HUES6 (cell line): Measurements from ENCODE around the gene CTAG1B.
"Not testable (repeated sequence)": the region's sequence is repeated elsewhere in the genome, so short reads cannot be mapped to it uniquely, and the experiment has no call there.

ENCODE experiments used
- H3K27ac ChIP-seq: 2 replicates; pipeline ENCODE4 v1.7.0; 2013; ENCODE audit warnings: low read depth, mild to moderate bottlenecking, low read length, inconsistent platforms
- H3K27me3 ChIP-seq: 2 replicates; pipeline ENCODE4 v1.6.1; 2013; ENCODE audit warnings: low read length; ENCODE audit not compliant: control insufficient read depth, insufficient read depth
- H3K36me3 ChIP-seq: 2 replicates; pipeline ENCODE4 v1.6.1; 2013; ENCODE audit warnings: low read length; ENCODE audit not compliant: control insufficient read depth, insufficient read depth
- H3K4me1 ChIP-seq: 2 replicates; pipeline ENCODE4 v1.6.1; 2013; ENCODE audit warnings: low read length; ENCODE audit not compliant: control insufficient read depth, insufficient read depth
- H3K4me3 ChIP-seq: 2 replicates; pipeline ENCODE4 v1.5.1; 2013; ENCODE audit warnings: low read depth, low read length
- H3K9ac ChIP-seq: one replicate; pipeline ENCODE4 v1.6.1; 2013; ENCODE audit warnings: mild to moderate bottlenecking, low read length
- H3K9me3 ChIP-seq: 2 replicates; pipeline ENCODE4 v1.6.1; 2013; ENCODE audit warnings: low read depth, low read length; ENCODE audit not compliant: control insufficient read depth, insufficient read depth

Gene CTAG1B

DNA sequence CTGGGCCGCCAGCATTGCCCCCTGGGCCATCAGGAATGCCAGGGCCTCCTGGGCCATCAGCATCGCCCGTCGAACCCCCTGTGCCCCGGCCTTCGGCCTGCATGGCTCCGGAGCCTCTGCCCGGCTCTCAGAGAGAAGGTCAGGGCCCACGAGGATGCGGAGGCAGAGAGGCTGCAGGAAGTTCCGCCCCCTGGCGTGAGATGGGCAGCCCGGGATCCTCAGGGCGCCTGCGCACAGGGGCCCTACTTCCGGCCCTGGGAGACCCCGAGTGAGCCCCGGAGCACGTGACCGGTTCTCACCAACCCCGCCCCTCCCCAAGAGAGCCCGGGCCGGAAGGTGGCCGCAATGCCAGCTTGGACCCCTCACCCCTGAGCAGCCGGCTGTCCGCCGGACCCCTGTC, 34.3 kb upstream of the CTAG1B start, which contains the start of gene CTAG2:
CTAG2 (minus strand) TSS at position 167 of the 400 bp plus-strand sequence; CDS start at position 103, 64 bp downstream.
- not testable (repeated sequence) for H3K36me3 ChIP-seq, H3K9ac ChIP-seq, H3K27ac ChIP-seq, H3K27me3 ChIP-seq, H3K4me3 ChIP-seq, H3K4me1 ChIP-seq
- H3K9me3 ChIP-seq, result peaks cover 25% of the 10 kb centered on the region; the same call in 1 of the 2 replicates

GRCh38 chrX:154653048-154653401, 33.9 kb upstream of the CTAG1B start:
- no peaks in the 10 kb centered on the region for H3K27me3 ChIP-seq
- H3K4me1 ChIP-seq, result peaks cover 6% of the 10 kb centered on the region; the same call in 1 of the 2 replicates
- no peak overlapping the region for H3K27ac ChIP-seq
- H3K36me3 ChIP-seq, result no peaks in the 10 kb centered on the region
- peaks cover 21% of the 10 kb centered on the region; the same call in 1 of the 2 replicates for H3K9me3 ChIP-seq
- H3K4me3 ChIP-seq, result no peak overlapping the region
- H3K9ac ChIP-seq, result no peak overlapping the region

DNA sequence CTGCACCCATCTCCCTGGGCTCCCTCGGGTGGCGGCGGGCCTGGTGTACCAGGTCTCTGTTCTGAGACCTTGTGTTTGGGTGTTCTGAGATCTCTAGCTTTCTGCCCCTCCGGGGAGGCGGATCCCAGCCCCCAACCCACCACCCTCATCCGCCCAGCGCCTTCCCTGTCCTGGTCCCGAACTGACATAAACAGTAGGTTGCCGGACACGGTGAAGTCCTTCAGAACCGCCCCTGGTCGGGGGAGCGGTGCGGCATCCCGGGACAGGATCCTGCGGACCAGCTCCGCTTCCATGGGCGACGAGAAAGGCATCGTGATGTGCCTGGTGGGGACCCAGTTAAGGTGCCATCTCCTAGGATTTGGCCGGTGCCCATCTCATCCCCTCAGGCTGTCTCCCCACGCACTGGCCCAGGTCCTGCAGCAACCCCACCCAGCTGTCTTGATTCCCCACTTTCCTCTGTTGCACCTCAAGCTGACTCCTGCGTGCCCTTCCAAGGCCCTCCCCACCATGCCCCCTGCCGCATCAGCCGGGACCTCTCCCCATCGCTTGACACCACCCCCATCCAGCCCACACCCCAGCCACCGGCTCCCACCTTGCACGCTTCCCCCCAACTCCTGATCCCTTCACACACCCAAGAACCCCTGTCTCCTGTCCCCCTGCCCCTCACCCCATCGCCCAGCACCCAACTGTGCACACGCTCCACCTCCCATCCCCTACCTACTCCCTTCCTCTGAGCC, 33.4 kb upstream of the CTAG1B start:
- Histone ChIP-seq H3K4me1 (peaks cover 6% of the 10 kb centered on the region; the same call in 1 of the 2 replicates), H3K9me3 (peaks cover 18% of the 10 kb centered on the region; the same call in 1 of the 2 replicates), H3K27me3 (no peaks in the 10 kb centered on the region), H3K36me3 (no peaks in the 10 kb centered on the region), H3K4me3 (no peak overlapping the region), H3K9ac (no peak overlapping the region), H3K27ac (no peak overlapping the region)

- Histone ChIP-seq H3K4me3 (no peak overlapping the region), H3K27ac (no peak overlapping the region), H3K9ac (no peak overlapping the region), H3K27me3 (no peaks in the 10 kb centered on the region), H3K36me3 (no peaks in the 10 kb centered on the region), H3K4me1 (peaks cover 6% of the 10 kb centered on the region; the same call in 1 of the 2 replicates), H3K9me3 (peaks cover 11% of the 10 kb centered on the region; the same call in 1 of the 2 replicates)
Measured at GRCh38 chrX:154650221-154650510, 31.1 kb upstream of the CTAG1B start.

DNA sequence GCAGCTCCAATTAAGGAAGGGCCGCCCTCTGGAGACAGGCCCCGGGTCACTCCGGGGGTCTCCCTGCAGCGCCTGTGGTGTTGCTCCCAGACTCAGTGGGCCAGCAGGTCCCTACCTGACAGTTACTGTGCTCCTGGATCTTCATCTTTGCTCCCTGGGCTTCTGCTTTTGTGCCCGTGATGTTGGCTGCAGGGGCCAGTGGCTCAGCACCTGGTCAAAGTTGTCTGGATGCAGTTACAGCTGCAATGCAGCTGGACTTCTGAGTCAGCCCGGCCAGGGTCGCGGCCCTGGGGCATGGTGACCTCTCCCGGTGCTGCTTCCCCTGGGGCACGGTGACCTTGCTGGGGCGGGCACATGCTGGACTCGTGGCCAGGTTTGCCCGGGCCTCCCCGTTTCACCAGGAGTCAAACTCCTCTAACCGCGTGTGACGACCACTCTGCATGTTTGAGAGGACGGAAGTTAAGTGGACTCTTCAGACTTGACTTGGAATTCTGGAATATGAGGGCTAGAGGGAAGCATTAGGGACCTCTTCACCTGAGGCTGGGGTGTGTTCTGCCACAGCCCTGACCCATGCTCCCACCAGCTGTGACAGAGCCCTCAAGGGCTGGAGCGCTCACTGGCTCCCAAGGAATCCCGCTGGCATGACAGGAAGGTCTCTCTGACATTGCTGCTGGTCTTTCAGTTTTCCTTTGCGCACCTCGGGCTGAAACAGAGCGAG, 30.6 kb upstream of the CTAG1B start:
- Histone ChIP-seq H3K9ac (no peak overlapping the region), H3K9me3 (peaks cover 11% of the 10 kb centered on the region; the same call in 1 of the 2 replicates), H3K27ac (no peak overlapping the region), H3K36me3 (no peaks in the 10 kb centered on the region), H3K4me3 (no peak overlapping the region), H3K27me3 (no peaks in the 10 kb centered on the region), H3K4me1 (peaks cover 6% of the 10 kb centered on the region; the same call in 1 of the 2 replicates)

DNA sequence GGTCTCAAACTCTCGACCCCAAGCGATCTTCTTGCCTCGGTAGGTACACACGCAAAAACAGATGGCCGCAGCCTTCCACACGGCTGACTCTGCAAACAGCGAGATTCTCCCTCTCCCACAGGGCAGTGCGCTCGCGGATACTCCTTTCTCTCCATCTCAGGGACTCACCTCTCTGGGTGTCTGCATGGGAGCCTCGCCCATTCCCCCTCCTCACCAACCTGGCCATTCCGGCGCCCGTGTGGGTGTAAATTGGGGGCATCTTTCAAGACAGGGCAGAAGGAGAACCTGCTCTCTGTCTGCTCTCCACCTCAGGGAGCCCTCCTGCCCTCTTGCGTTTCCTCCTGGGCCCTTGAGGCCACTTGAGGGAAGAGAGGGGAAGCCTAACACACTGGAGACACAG, 29.8 kb upstream of the CTAG1B start:
- H3K4me1 ChIP-seq, result peaks cover 6% of the 10 kb centered on the region; the same call in 1 of the 2 replicates
- no peak overlapping the region for H3K27ac ChIP-seq
- no peaks in the 10 kb centered on the region for H3K27me3 ChIP-seq
- H3K9me3 ChIP-seq, result peaks cover 9% of the 10 kb centered on the region; the same call in 1 of the 2 replicates
- no peak overlapping the region for H3K9ac ChIP-seq
- no peak overlapping the region for H3K4me3 ChIP-seq
- H3K36me3 ChIP-seq, result no peaks in the 10 kb centered on the region

GRCh38 chrX:154645745-154646378, 26.8 kb upstream of the CTAG1B start:
- not testable (repeated sequence) for H3K4me1 ChIP-seq, H3K9ac ChIP-seq, H3K27me3 ChIP-seq, H3K4me3 ChIP-seq, H3K36me3 ChIP-seq, H3K27ac ChIP-seq, H3K9me3 ChIP-seq

- H3K27ac ChIP-seq, H3K4me3 ChIP-seq: not testable (repeated sequence)
Measured at GRCh38 chrX:154643708-154644107, 24.6 kb upstream of the CTAG1B start.

GRCh38 chrX:154641740-154642139, 22.7 kb upstream of the CTAG1B start:
- not testable (repeated sequence) for H3K36me3 ChIP-seq, H3K4me1 ChIP-seq, H3K27ac ChIP-seq, H3K9ac ChIP-seq, H3K27me3 ChIP-seq, H3K9me3 ChIP-seq, H3K4me3 ChIP-seq

More at GRCh38 chrX:154643708-154644107, 24.6 kb upstream of the CTAG1B start:
- H3K9ac ChIP-seq, H3K36me3 ChIP-seq, H3K4me1 ChIP-seq, H3K27me3 ChIP-seq, H3K9me3 ChIP-seq: not testable (repeated sequence)

- not testable (repeated sequence) for H3K4me3 ChIP-seq, H3K27ac ChIP-seq, H3K4me1 ChIP-seq, H3K9me3 ChIP-seq, H3K27me3 ChIP-seq, H3K36me3 ChIP-seq, H3K9ac ChIP-seq
Measured at GRCh38 chrX:154633661-154634060, 14.6 kb upstream of the CTAG1B start.

GRCh38 chrX:154630949-154631348, 11.9 kb upstream of the CTAG1B start:
- H3K9ac ChIP-seq, H3K4me1 ChIP-seq, H3K9me3 ChIP-seq, H3K36me3 ChIP-seq, H3K27me3 ChIP-seq, H3K27ac ChIP-seq, H3K4me3 ChIP-seq: not testable (repeated sequence)
